ENCODE results near the gene STAT4. TPM values are rescaled to one million over a fixed set of nuclear protein-coding genes. Genes with fewer than 3 reads are reported as not detected.

The STAT4 gene
- total and polyA plus RNA-seq, 4 donors: 0.85 to 7.9 (median 3.2) TPM

DNA sequence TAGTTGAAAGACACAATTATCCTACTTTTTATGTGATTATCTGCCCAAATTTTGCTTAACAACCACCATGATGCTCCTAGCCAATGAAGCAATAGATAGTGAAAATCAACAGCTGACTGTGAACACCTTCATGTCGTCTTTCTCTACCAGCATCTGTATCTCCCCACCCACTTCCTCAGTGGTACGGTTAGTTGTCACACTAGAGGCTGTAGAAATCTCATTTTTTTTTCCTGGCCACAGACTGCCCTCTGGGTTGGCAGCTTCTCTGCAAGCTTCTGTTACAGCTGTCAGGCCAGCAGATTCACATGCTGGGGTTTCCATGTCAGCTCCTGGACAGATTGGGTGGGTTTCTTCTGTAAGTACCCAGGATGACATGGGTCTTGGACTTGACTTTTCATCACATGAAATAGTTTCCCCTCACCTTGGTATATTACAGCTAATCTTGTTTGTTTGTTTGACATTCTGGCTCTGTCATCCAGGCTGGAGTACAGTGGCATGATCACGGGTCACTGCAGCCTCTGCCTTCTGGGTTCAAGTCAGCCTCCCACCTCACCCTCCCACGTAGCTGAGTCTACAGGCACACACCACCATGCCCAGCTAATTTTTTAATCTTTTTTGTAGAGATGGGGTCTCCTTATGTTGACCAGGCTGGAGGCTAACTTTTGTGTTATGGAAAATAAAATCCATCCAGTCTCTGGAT lies 24.3 kb downstream of the STAT4 start:
- DNase-seq (ENCODE audit: low spot score): no peak
- Histone ChIP-seq H3K9me3 (ENCODE audit: control insufficient read depth in 4 of 4, low read length in 3 of 4) (no peaks in the 10 kb centered on the region), H3K36me3 (ENCODE audit: control insufficient read depth in 4 of 4, insufficient read depth in 3 of 4, low read depth in 1 of 4, low read length in 3 of 4) (no peaks in the 10 kb centered on the region), H3K9ac (ENCODE audit: low read depth in 1 of 2, low read length in 2 of 2) (no peak overlapping the region), H3K4me1 (ENCODE audit: control insufficient read depth in 4 of 4, insufficient read depth in 4 of 4, low read length in 3 of 4) (no peaks in the 10 kb centered on the region), H3K27me3 (ENCODE audit: control insufficient read depth in 4 of 4, insufficient read depth in 4 of 4, low read length in 3 of 4) (no peaks in the 10 kb centered on the region), H3K27ac (ENCODE audit: low read depth in 1 of 2, low read length in 2 of 2) (no peak overlapping the region), H3K4me3 (ENCODE audit: low read depth in 1 of 3, low read length in 3 of 3) (no peak overlapping the region)
- TF ChIP-seq RXRA (IDR thresholded peaks at IDR 0.05) (no peak), REST (IDR thresholded peaks at IDR 0.05) (no peak), YY1 (IDR thresholded peaks at IDR 0.05) (no peak), NR2F2 (IDR thresholded peaks at IDR 0.05) (no peak), ATF3 (IDR thresholded peaks at IDR 0.05) (no peak), GABPA (IDR thresholded peaks at IDR 0.05 in 1 of 2, conservative IDR thresholded peaks at IDR 0.05 in 1 of 2) (no peak), TAF1 (conservative IDR thresholded peaks at IDR 0.05) (no peak), EGR1 (IDR thresholded peaks at IDR 0.05; ENCODE audit: low read depth in 2 of 2) (no peak), HNF4G (IDR thresholded peaks at IDR 0.05) (no peak), SP1 (IDR thresholded peaks at IDR 0.05) (no peak), FOXA2 (IDR thresholded peaks at IDR 0.05) (no peak), ZBTB33 (IDR thresholded peaks at IDR 0.05) (no peak), FOXA1 (IDR thresholded peaks at IDR 0.05) (no peak)
- WGBS: 80% methylated on average over 4 of the region's 4 CpGs

- Histone ChIP-seq H3K4me3 (ENCODE audit: low read depth in 1 of 3, low read length in 3 of 3) (no peak overlapping the region), H3K4me1 (ENCODE audit: control insufficient read depth in 4 of 4, insufficient read depth in 4 of 4, low read length in 3 of 4) (no peaks in the 10 kb centered on the region), H3K36me3 (ENCODE audit: control insufficient read depth in 4 of 4, insufficient read depth in 3 of 4, low read depth in 1 of 4, low read length in 3 of 4) (no peaks in the 10 kb centered on the region), H3K9ac (ENCODE audit: low read depth in 1 of 2, low read length in 2 of 2) (no peak overlapping the region), H3K27ac (ENCODE audit: low read depth in 1 of 2, low read length in 2 of 2) (no peak overlapping the region), H3K27me3 (ENCODE audit: control insufficient read depth in 4 of 4, insufficient read depth in 4 of 4, low read length in 3 of 4) (no peaks in the 10 kb centered on the region), H3K9me3 (ENCODE audit: control insufficient read depth in 4 of 4, low read length in 3 of 4) (no peaks in the 10 kb centered on the region)
- no peak for DNase-seq (ENCODE audit: low spot score)
- 46% methylated on average over 2 of the region's 2 CpGs for WGBS
- TF ChIP-seq ZBTB33 (IDR thresholded peaks at IDR 0.05): no peak
- no peak for TF ChIP-seq JUND (IDR thresholded peaks at IDR 0.05)
- TF ChIP-seq RXRA (IDR thresholded peaks at IDR 0.05): no peak
- no peak for TF ChIP-seq FOXA1 (IDR thresholded peaks at IDR 0.05)
- TF ChIP-seq ATF3 (IDR thresholded peaks at IDR 0.05): no peak
- no peak for TF ChIP-seq SP1 (IDR thresholded peaks at IDR 0.05)
- TF ChIP-seq RAD21 (IDR thresholded peaks at IDR 0.05): no peak
- no peak for TF ChIP-seq EGR1 (IDR thresholded peaks at IDR 0.05; ENCODE audit: low read depth in 2 of 2)
- no peak for TF ChIP-seq FOXA2 (IDR thresholded peaks at IDR 0.05)
- TF ChIP-seq NR2F2 (IDR thresholded peaks at IDR 0.05): no peak
- no peak for TF ChIP-seq GABPA (IDR thresholded peaks at IDR 0.05 in 1 of 2, conservative IDR thresholded peaks at IDR 0.05 in 1 of 2)
- TF ChIP-seq YY1 (IDR thresholded peaks at IDR 0.05): no peak
- TF ChIP-seq TAF1 (conservative IDR thresholded peaks at IDR 0.05): no peak
- TF ChIP-seq HNF4G (IDR thresholded peaks at IDR 0.05): no peak
- TF ChIP-seq, protein P1, sequence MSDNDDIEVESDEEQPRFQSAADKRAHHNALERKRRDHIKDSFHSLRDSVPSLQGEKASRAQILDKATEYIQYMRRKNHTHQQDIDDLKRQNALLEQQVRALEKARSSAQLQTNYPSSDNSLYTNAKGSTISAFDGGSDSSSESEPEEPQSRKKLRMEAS (IDR thresholded peaks at IDR 0.05): no peak
- TF ChIP-seq CTCF (IDR thresholded peaks at IDR 0.05; ENCODE audit: low read depth, low read length, missing input control): no peak
- TF ChIP-seq HNF4A (conservative IDR thresholded peaks at IDR 0.05): no peak
Observed at GRCh38 chr2:191125646-191126045, 25.1 kb downstream of the STAT4 start.

All from liver (tissue), 9 donors.